Spleen (tissue), 11 donors: ENCODE measurements around the gene SNX5. TPM values are rescaled to one million over a fixed set of nuclear protein-coding genes. Genes with fewer than 3 reads are reported as not detected.
A peak's percentile ranks its signal among the peaks of the same experiment; 100 is the strongest.
"Not testable (repeated sequence)": the region's sequence is repeated elsewhere in the genome, so short reads cannot be mapped to it uniquely, and the experiment has no call there.

ENCODE experiments used
- DNase-seq: peaks from one replicate; pipeline ENCODE4 v3.0.0-alpha.2; 2020
- H3K27ac ChIP-seq, 8 donors: fragments of 200-600 bp; sonication (generic) in 7 of 8; 1 replicate in 4 of 8; 2 replicates in 4 of 8; pipeline versions ENCODE4 v1.5.0 to v1.8.0; 2016 to 2021; ENCODE audit warnings: inconsistent platforms in 4 of 8, mild to moderate bottlenecking in 4 of 8, moderate library complexity in 1 of 8
- H3K27me3 ChIP-seq, 7 donors: fragments of 200-600 bp; sonication (generic) in 6 of 7; replicated peaks in 1 of 7; 1 replicate in 4 of 7; 2 replicates in 3 of 7; pipeline versions ENCODE4 v1.5.0 to v1.8.0; 2016 to 2021; ENCODE audit warnings: inconsistent platforms in 3 of 7, mild to moderate bottlenecking in 1 of 7
- H3K36me3 ChIP-seq, 6 donors: fragments of 200-600 bp; sonication (generic) in 5 of 6; 1 replicate in 4 of 6; 2 replicates in 2 of 6; pipeline versions ENCODE4 v1.5.0 to v1.8.0; 2016 to 2021; ENCODE audit warnings: inconsistent platforms in 2 of 6
- H3K4me1 ChIP-seq, 6 donors: fragments of 200-600 bp; sonication (generic) in 5 of 6; 1 replicate in 3 of 6; 2 replicates in 3 of 6; pipeline versions ENCODE4 v1.5.0 to v1.8.0; 2016 to 2021; ENCODE audit warnings: inconsistent platforms in 3 of 6
- H3K4me3 ChIP-seq, 8 donors: fragments of 200-600 bp; sonication (generic) in 7 of 8; 1 replicate in 4 of 8; 2 replicates in 4 of 8; pipeline versions ENCODE4 v1.5.0 to v1.8.0; 2016 to 2021; ENCODE audit warnings: inconsistent platforms in 4 of 8, mild to moderate bottlenecking in 4 of 8, moderate library complexity in 2 of 8
- H3K9me3 ChIP-seq, 8 donors: fragments of 200-600 bp; sonication (generic) in 7 of 8; 1 replicate in 4 of 8; 2 replicates in 4 of 8; pipeline versions ENCODE4 v1.5.0 to v1.8.0; 2016 to 2021; ENCODE audit warnings: inconsistent platforms in 4 of 8
- CTCF ChIP-seq, 11 experiments: fragments of 200-600 bp in 7 of 11; fragments of 450-650 bp in 4 of 11; sonication (generic) in 4 of 11; IDR thresholded peaks in 8 of 11; conservative IDR thresholded peaks in 3 of 11; 1 replicate in 7 of 11; 2 replicates in 4 of 11; pipeline versions ENCODE4 v1.4.0 to v1.8.0; 2016 to 2021; ENCODE audit warnings: antibody characterized with exemption in 11 of 11, inconsistent platforms in 4 of 11, mild to moderate bottlenecking in 1 of 11
- POLR2A ChIP-seq, 3 donors: fragments of 450-650 bp; IDR thresholded peaks; one replicate each; pipeline ENCODE4 v1.5.1; 2017; ENCODE audit warnings: antibody characterized with exemption in 3 of 3, mild to moderate bottlenecking in 1 of 3
- POLR2AphosphoS5 ChIP-seq, 3 donors: sonication (generic); formaldehyde crosslinking; IDR thresholded peaks; one replicate each; pipeline ENCODE4 v1.5.1; 2017; ENCODE audit warnings: antibody characterized with exemption in 3 of 3
- WGBS, 5 donors: extraction: QIAGEN DNeasy Blood & Tissue Kit in 3 of 5; methylation state at CpG; one replicate each; pipeline versions ENCODE4 v1.1.5 to v1.1.7; 2013 to 2018; 5-methylcytosine and 5-hydroxymethylcytosine counted together
- intact Hi-C: fragments of 100-400 bp; cut with DNase I; formaldehyde crosslinking; loops from one replicate; pipeline ENCODE4 v1.15.0; 2023; ENCODE audit warnings: low total_unique reads
- polyA plus RNA-seq, 3 donors: library from polyadenylated mRNA; stranded (reverse); fragments of 200-250 nt; gene quantifications; one replicate each; pipeline ENCODE4 v1.2.1, GENCODE V29; 2013
- total RNA-seq, 7 donors: library from RNA; depleted of rRNA in 3 of 7; stranded (reverse); fragments of >200 nt in 3 of 7; fragmentation: NEBNext Ultra II Directional in 4 of 7; extraction: Animal tissue kit (Norgen Biotek cat#: 25700) in 4 of 7; gene quantifications; one replicate each; pipeline versions ENCODE4 v1.1.0 to v1.2.1, GENCODE V29; 2016 to 2021
- donor health status: healthy with polysubstance abuse.
- donor health status: DM: no; HTN: no; CAD: no; lungs with moderate emphysema.
- donor health status: DM: no; HTN: no; CAD: no.
- donor health status: Bipolar disorder and iron deficiency.
- donor health status: healthy.
- donor health status: DM: no; HTN: no; CAD: no.
- donor health status: DM: yes; HTN: yes; CAD: no.

The SNX5 gene
- total and polyA plus RNA-seq, 10 donors: 126 to 261 (median 175) TPM

DNA sequence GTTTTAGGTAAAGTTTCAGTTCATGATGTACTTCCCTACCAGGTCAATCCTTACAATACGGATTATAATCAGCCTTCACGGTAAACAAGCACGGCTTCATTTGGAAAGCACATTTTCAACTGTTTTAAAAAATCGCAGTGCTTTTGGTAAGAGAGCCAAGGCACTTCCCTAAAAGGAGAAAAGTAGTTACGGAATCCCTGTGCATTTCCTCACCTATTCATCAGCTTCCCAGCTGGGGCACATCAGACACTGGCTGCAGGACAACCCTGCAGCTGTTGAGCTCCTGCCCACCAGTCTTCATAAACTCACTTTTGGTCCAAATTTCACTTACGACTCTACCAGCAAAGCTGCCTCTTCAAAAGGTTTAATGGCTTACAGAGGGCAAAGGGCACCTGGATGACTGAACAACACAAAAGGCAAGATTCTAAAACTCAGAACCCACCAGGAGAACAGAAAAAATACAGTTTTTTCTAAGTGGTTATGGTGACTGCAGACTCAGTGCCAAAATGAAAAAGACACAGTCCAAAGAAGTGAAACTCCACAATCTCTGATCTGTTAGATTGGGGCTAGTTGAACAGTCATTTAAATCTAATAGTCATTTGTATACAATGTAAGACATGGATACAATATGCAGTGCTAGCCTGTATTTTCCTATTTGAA lies 7.5 kb downstream of the SNX5 start:
- WGBS, 5 donors: 29 to 62% (median 47%) methylated on average over 6 of the region's 6 CpGs
- H3K4me3 ChIP-seq: peak overlapping the region in 2 of 8 donors; percentile 8 to 33
- H3K36me3 ChIP-seq: peaks cover 0 to 12% (median 5%) of the 10 kb centered on the region in 6 donors
- H3K27ac ChIP-seq: peak overlapping the region in 7 of 8 donors; percentile 25 to 99 (median 97)
- intact Hi-C loops: no loop called here
- no peak for DNase-seq
- no peaks in the 10 kb centered on the region for H3K9me3 ChIP-seq
- TF ChIP-seq POLR2AphosphoS5 (IDR thresholded peaks at IDR 0.05) (peak in 1 of 3 donors; percentile 19), POLR2A (IDR thresholded peaks at IDR 0.05) (no peak), CTCF (IDR thresholded peaks at IDR 0.05 in 8 of 11, conservative IDR thresholded peaks at IDR 0.05 in 3 of 11) (no peak)
- peaks cover 70 to 100% (median 98%) of the 10 kb centered on the region in 6 donors for H3K4me1 ChIP-seq
- no peaks in the 10 kb centered on the region for H3K27me3 ChIP-seq

GRCh38 chr20:17960400-17960885 lies 8.2 kb downstream of the SNX5 start:
- intact Hi-C loops, DNase-seq, H3K9me3 ChIP-seq, H3K4me3 ChIP-seq, H3K27me3 ChIP-seq: not testable (repeated sequence)
- H3K27ac ChIP-seq: peak overlapping the region; percentile 20 to 99 (median 97)
- peaks cover 0 to 18% (median 9%) of the 10 kb centered on the region in 6 donors for H3K36me3 ChIP-seq
- 83 to 87% (median 86%) methylated on average over 16 of the region's 16 CpGs for WGBS, 5 donors
- H3K4me1 ChIP-seq: peaks cover 70 to 100% (median 99%) of the 10 kb centered on the region in 6 donors

DNA sequence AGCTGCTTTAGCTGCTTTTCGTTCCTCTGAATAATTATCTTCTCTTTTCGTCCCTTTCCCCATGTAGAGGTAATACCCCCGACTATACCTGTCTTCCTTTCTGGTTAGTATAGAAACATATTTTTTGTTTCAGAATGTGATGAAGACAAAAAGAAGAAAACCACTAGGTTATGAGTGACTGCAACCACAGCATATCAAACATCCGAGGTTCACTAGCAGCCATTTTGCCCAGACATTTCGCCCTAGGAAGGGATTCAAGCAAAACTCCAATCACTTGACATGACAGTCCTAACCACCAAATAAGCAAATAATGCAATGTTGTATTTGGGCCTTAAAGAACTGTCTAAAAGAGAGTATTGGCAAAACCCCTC lies 9.4 kb downstream of the SNX5 start:
- peak overlapping the region; percentile 52 to 99 (median 97) for H3K27ac ChIP-seq

DNA sequence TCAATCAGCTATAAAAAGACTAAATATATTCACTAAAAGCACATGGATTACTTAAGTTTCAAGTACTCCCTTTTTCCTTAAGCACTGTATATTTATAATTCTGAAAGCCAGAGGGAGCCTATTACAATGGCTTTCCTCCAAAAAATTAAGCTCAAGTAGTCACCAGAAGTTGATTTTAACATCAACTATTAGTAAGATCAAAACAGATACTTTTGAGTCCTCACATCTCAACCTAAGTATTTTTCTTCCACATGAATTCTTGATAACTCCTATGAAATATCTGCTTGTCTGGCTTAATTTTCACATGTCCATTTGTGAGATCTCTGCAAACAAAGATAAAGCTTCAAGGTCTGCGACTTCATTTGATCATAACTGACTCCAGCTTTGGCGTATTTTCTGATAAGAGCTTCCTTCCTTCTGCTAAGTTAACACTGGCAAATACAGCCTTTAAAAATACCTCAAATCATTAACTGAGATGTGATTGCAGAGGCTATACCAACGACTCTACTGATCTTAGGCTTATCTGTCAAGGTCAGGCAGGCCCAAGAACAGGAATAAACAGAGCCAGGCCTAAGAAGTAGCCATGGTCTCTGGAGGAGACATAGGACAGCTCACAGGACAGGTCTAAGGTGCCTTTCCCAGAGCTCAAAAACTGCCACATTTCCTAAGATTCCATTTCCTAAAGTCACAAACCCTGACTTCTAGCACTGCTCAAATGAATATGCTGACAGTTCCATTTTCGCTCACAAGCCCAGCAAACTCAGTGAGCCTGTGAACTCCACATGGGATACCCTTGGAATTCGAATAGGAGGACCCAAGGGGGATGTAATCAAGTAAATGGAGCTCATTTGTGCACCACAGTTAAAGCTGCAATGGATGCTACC lies 10.0 kb downstream of the SNX5 start:
- peak overlapping the region; percentile 52 to 99 (median 97) for H3K27ac ChIP-seq
- peaks cover 57 to 100% (median 84%) of the 10 kb centered on the region in 6 donors for H3K4me1 ChIP-seq
- no peak for DNase-seq
- TF ChIP-seq POLR2A (IDR thresholded peaks at IDR 0.05) (no peak), POLR2AphosphoS5 (IDR thresholded peaks at IDR 0.05) (peak in 1 of 3 donors; percentile 47), CTCF (IDR thresholded peaks at IDR 0.05 in 8 of 11, conservative IDR thresholded peaks at IDR 0.05 in 3 of 11) (peak in 3 of 11 experiments; percentile 12 to 17 (median 16))
- 24 to 38% (median 30%) methylated on average over 5 of the region's 5 CpGs for WGBS, 5 donors
- no peaks in the 10 kb centered on the region for H3K27me3 ChIP-seq
- intact Hi-C loops: no loop called here
- peaks cover 0 to 36% (median 26%) of the 10 kb centered on the region in 6 donors for H3K36me3 ChIP-seq
- H3K4me3 ChIP-seq: peak overlapping the region in 1 of 8 donors; percentile 13
- no peaks in the 10 kb centered on the region for H3K9me3 ChIP-seq

More for the DNA sequence above, 9.4 kb downstream of the SNX5 start:
- intact Hi-C loops: no loop called here
- TF ChIP-seq POLR2AphosphoS5 (IDR thresholded peaks at IDR 0.05) (no peak), CTCF (IDR thresholded peaks at IDR 0.05 in 8 of 11, conservative IDR thresholded peaks at IDR 0.05 in 3 of 11) (no peak), POLR2A (IDR thresholded peaks at IDR 0.05) (no peak)
- DNase-seq: no peak
- 41 to 51% (median 50%) methylated on average over 5 of the region's 5 CpGs for WGBS, 5 donors
- Histone ChIP-seq H3K9me3 (no peaks in the 10 kb centered on the region), H3K27me3 (no peaks in the 10 kb centered on the region), H3K36me3 (peaks cover 0 to 30% (median 19%) of the 10 kb centered on the region in 6 donors), H3K4me3 (peak overlapping the region in 1 of 8 donors; percentile 13), H3K4me1 (peaks cover 61 to 100% (median 90%) of the 10 kb centered on the region in 6 donors)
